Activated CD8-positive, alpha-beta T cell treated with anti-CD3 and anti-CD28 coated beads for 36 hours (primary cell): Measurements from ENCODE around the gene KIF3A. TPM values are rescaled to one million over a fixed set of nuclear protein-coding genes. Genes with fewer than 3 reads are reported as not detected.

Source experiments
- ATAC-seq: fragments of 200-7000 bp; cut with Tn5 transposase; one replicate; pipeline ENCODE4 v1.10.0; 2021; ENCODE audit warnings: mild to moderate bottlenecking, moderate library complexity
- CTCF ChIA-PET: fragments of 350-600 bp; sonication (Branson Sonifier 250); formaldehyde crosslinking; loops from one replicate; lab custom pipeline; 2021; ENCODE audit warnings: antibody characterized with exemption; lab: Charles Lee
- POLR2A ChIA-PET: fragments of 350-600 bp; sonication (Branson Sonifier 250); formaldehyde crosslinking; loops from one replicate; lab custom pipeline; 2021; ENCODE audit warnings: antibody characterized with exemption; lab: Charles Lee
- DNase-seq: peaks from one replicate; pipeline ENCODE4 v3.0.0-alpha.2; 2020
- H3K27ac Mint-ChIP-seq: one replicate; pipeline ENCODE4 v1.8.0; 2021; ENCODE audit warnings: mild to moderate bottlenecking, mixed read lengths
- H3K27me3 Mint-ChIP-seq: one replicate; pipeline ENCODE4 v1.8.0; 2021; ENCODE audit warnings: mixed read lengths
- H3K36me3 Mint-ChIP-seq: one replicate; pipeline ENCODE4 v1.8.0; 2021; ENCODE audit warnings: low read depth, mixed read lengths
- H3K4me1 Mint-ChIP-seq: one replicate; pipeline ENCODE4 v1.8.0; 2021; ENCODE audit warnings: low read depth, mixed read lengths
- H3K4me3 Mint-ChIP-seq: one replicate; pipeline ENCODE4 v1.8.0; 2021; ENCODE audit warnings: mild to moderate bottlenecking, moderate library complexity, mixed read lengths
- H3K9me3 Mint-ChIP-seq: one replicate; pipeline ENCODE4 v1.8.0; 2021; ENCODE audit warnings: mixed read lengths
- intact Hi-C: fragments of 100-400 bp; cut with micrococcal nuclease; formaldehyde crosslinking; loops from one replicate; pipeline ENCODE4 v1.10.0; 2022
- total RNA-seq, 2 experiments: library from RNA; stranded (reverse); gene quantifications; one replicate each; pipeline ENCODE4 v1.2.3, GENCODE V29; 2021
- TF ChIP-seq, protein P1 (sequence below): fragments of 200-600 bp; IDR thresholded peaks from one replicate; pipeline ENCODE4 v1.8.0; 2022; ENCODE audit warnings: antibody characterized with exemption, mild to moderate bottlenecking

Gene KIF3A
- total RNA-seq, 2 experiments from 2014 or later = 16.4 to 17.0 TPM

DNA sequence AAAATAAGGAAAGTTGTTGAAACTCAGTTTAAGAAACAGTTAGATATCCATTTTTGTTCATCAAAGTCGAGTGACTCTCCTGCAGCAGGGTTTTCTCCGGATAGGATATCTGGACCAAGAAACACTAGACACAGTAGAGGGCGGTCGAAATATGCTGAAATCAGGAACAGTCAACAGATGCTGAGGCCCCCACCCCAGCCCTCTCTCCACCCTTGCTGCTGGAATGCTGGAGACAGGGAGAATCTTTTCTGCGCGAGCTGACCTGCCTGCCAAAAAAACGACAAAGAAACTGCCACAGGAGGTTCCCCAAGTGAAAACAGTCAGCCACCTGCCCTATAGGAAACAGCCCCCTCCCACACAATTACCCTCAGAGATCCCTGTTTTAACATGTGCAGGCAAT, 83.6 kb downstream of the KIF3A start:
- intact Hi-C loops = no loop called here
- CTCF ChIA-PET = interaction anchor here (0.7 kb wide), 1 partner anchor 127 kb away, joined by 3 read pairs; no protein-coding TSS in a partner anchor
- peaks cover 8% of the 10 kb centered on the region for H3K9me3 Mint-ChIP-seq
- TF ChIP-seq, protein P1, sequence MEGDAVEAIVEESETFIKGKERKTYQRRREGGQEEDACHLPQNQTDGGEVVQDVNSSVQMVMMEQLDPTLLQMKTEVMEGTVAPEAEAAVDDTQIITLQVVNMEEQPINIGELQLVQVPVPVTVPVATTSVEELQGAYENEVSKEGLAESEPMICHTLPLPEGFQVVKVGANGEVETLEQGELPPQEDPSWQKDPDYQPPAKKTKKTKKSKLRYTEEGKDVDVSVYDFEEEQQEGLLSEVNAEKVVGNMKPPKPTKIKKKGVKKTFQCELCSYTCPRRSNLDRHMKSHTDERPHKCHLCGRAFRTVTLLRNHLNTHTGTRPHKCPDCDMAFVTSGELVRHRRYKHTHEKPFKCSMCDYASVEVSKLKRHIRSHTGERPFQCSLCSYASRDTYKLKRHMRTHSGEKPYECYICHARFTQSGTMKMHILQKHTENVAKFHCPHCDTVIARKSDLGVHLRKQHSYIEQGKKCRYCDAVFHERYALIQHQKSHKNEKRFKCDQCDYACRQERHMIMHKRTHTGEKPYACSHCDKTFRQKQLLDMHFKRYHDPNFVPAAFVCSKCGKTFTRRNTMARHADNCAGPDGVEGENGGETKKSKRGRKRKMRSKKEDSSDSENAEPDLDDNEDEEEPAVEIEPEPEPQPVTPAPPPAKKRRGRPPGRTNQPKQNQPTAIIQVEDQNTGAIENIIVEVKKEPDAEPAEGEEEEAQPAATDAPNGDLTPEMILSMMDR = no peak
- no peak for DNase-seq
- H3K27ac Mint-ChIP-seq = no peak overlapping the region
- H3K4me3 Mint-ChIP-seq = no peak overlapping the region
- ATAC-seq = no peak
- H3K36me3 Mint-ChIP-seq = peaks cover 2% of the 10 kb centered on the region
- peaks cover 38% of the 10 kb centered on the region for H3K27me3 Mint-ChIP-seq
- POLR2A ChIA-PET = no interaction called here
- H3K4me1 Mint-ChIP-seq = peaks cover 29% of the 10 kb centered on the region

DNA sequence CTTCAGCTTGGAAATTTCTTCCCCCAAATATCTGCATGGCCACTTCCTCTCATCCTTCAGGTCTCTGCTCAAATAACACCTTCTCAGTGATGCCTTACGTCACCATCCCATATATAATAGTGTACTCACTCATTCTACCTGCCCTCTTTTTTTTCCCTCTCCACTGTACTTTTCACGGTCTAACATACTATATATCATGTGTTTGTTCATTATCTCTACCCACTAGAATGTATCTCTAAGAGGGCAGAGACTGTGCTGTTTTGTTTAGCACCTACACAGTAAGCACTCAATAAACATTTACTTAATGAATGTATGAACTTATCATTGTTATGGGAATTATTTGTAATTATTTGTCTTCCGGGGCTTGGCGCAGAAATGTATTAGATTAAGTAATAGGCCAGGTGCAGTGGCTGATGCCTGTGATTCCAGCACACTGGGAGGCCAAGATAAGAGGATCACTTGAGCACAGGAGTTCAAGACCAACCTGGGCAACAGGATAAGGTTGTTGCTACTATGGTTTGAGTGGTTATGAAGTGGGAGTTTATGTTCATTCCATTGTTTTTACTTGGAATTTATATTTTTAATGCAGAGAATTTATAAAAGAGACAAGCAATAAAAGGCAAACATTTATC, 85.4 kb downstream of the KIF3A start:
- Mint-ChIP-seq H3K27me3 (peaks cover 29% of the 10 kb centered on the region), H3K9me3 (peaks cover 23% of the 10 kb centered on the region), H3K36me3 (peaks cover 13% of the 10 kb centered on the region), H3K4me1 (peaks cover 17% of the 10 kb centered on the region), H3K4me3 (no peak overlapping the region), H3K27ac (no peak overlapping the region)
- DNase-seq = no peak
- ChIA-PET POLR2A (no interaction called here), CTCF (no interaction called here)
- TF ChIP-seq, protein P1 = no peak
- intact Hi-C loops = no loop called here
- ATAC-seq = no peak

DNA sequence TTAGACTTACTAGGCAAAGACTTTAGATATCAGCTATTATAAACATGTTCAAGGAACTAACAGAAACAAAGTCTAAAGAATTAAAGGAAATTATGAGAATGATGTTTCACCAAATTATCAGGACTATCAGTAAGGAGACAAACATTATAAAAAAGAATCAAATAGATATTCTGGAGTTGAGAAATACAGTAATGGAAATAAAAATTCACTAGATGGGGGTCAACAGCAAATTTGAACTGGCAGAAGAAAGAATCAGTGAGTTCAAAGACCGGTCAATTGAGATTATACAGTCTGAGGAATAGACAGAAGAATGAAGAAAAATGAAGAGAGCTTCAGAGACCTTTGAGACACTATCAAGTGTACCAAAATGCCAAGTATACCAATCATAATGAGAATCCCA, 89.0 kb downstream of the KIF3A start:
- no peak for DNase-seq
- intact Hi-C loops = no loop called here
- no peak for ATAC-seq
- POLR2A ChIA-PET = interaction anchor here (1.2 kb wide), 2 partner anchors 9 to 109 kb away, joined by 3 read pairs; no protein-coding TSS in a partner anchor
- CTCF ChIA-PET = interaction anchor here (1.2 to 1.6 kb wide), 2 partner anchors 10 to 11 kb away, joined by 4 to 5 read pairs; no protein-coding TSS in a partner anchor
- Mint-ChIP-seq H3K9me3 (peaks cover 23% of the 10 kb centered on the region), H3K27ac (no peak overlapping the region), H3K27me3 (peaks cover 11% of the 10 kb centered on the region), H3K4me3 (no peak overlapping the region), H3K36me3 (peaks cover 27% of the 10 kb centered on the region), H3K4me1 (peaks cover 12% of the 10 kb centered on the region)
- TF ChIP-seq, protein P1 = no peak

DNA sequence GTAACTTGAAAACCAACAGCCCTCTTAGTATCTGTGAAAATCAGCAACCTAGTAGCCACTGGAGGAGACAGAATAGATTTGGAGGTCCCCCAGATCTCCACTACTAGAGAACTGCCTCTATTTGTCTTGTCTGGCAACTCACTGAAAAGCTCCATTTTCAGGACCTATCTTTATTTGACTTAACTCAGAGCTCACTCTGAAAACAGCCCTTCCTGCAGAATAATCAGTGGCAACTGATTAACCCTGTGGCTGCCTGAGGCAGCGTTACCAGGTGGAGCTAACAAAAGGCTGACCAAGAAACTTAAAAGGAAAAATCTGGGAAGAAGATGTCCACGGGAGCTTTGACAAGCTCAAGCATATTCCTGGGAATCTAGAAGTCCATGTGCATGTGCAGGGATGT, 89.9 kb downstream of the KIF3A start:
- peaks cover 23% of the 10 kb centered on the region for H3K9me3 Mint-ChIP-seq
- H3K4me3 Mint-ChIP-seq = no peak overlapping the region
- H3K4me1 Mint-ChIP-seq = peaks cover 21% of the 10 kb centered on the region
- TF ChIP-seq, protein P1 = no peak
- no peak for ATAC-seq
- peaks cover 35% of the 10 kb centered on the region for H3K36me3 Mint-ChIP-seq
- no peak overlapping the region for H3K27ac Mint-ChIP-seq
- no peak for DNase-seq
- peaks cover 10% of the 10 kb centered on the region for H3K27me3 Mint-ChIP-seq
- intact Hi-C loops = no loop called here
- POLR2A ChIA-PET = interaction anchor here (1.2 to 10.6 kb wide), 3 partner anchors 8 to 15 kb away, joined by 3 to 102 read pairs (median 3); partner anchors contain the start of gene IL13
- CTCF ChIA-PET = interaction anchor here (1.2 to 1.6 kb wide), 2 partner anchors 9 to 12 kb away, joined by 4 to 5 read pairs; no protein-coding TSS in a partner anchor
